ENCODE results near the gene PRKCSH. TPM values are rescaled to one million over a fixed set of nuclear protein-coding genes. Genes with fewer than 3 reads are reported as not detected.
"Not testable (repeated sequence)": the region's sequence is repeated elsewhere in the genome, so short reads cannot be mapped to it uniquely, and the experiment has no call there.

Gene PRKCSH
- total RNA-seq, 1 experiment from 2014 or later = 97.7 TPM

DNA sequence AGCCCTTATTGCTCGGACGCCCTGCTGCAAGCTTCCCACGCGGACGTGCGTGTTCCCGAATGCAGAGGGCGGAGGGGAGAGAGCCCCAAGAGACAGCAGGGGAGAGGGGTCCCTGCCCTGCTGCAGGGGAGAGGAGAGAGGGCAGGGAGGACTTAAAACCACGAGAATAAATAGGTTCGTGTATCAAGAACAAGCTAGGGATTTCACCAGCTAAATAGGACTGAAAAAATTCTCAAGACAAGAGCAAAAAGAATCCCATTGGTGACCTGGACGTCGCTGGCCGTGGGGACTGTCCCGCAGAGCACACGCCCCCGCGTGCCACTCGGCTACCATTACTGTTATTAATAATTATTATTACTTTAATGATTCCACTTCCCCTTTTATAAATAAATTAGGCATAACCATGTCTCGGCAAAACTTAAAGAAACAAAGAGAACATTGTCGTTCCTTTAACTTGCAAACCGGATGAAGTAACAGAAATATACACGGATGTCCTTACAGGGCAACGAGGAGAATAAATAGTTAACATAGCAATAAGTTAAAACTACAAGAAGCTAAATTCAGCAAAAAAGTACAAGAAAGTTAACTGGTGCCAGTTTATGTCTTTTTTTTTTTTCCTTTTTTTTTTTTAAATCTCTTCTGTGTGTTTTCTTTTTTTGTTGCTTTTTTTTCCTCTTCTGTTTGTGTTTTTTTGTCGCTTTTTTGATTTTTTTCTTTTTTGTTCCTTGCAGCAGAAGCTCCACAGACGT lies 16.6 kb downstream of the PRKCSH start:
- DNase-seq = no peak
- Histone ChIP-seq H3K4me3 (ENCODE audit: insufficient read depth, low read depth, low read length) (no peak overlapping the region), H3K27me3 (ENCODE audit: control insufficient read depth, insufficient read depth, low read length) (no peaks in the 10 kb centered on the region), H3K36me3 (replicated peaks; ENCODE audit: control insufficient read depth, insufficient read depth, low read length) (peaks cover 6% of the 10 kb centered on the region)

DNA sequence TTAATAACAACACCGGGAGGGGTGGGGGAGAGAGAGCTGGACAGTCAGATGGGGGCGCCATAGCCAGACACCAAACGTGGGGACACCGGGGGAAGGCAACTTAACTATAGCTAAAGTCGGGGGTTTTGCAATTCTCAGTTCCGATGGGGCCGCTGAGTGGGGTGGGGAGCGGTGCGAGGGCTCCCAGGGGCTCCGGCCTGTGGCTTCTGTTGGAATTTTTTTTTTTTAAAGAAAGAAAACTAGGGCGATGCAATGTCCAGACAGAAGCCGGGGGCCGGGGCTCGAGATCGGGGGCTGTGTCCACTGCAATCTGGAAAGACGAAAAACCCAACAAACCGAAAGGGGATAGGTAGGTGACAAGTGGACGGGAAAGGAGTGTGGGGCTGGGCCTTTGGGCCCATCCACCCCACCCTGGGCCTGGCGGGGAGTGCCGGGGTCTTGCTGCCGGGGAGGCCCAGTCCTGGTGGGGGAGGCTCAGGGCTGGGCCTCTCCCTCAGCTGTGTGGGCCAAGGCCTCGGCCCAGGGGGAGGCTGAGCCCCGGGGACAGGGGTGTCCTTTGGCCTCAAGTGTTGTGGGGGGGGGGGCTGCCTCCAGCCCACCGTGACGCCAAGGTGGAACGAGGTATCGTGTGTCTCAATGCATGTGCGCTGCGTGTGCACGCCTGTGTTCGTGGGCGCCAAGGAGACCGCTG lies 17.3 kb downstream of the PRKCSH start:
- no peak overlapping the region for H3K4me3 ChIP-seq (ENCODE audit: insufficient read depth, low read depth, low read length)
- H3K27me3 ChIP-seq (ENCODE audit: control insufficient read depth, insufficient read depth, low read length) = no peaks in the 10 kb centered on the region
- DNase-seq = peak; percentile 86
- peaks cover 6% of the 10 kb centered on the region for H3K36me3 ChIP-seq (replicated peaks; ENCODE audit: control insufficient read depth, insufficient read depth, low read length)

DNA sequence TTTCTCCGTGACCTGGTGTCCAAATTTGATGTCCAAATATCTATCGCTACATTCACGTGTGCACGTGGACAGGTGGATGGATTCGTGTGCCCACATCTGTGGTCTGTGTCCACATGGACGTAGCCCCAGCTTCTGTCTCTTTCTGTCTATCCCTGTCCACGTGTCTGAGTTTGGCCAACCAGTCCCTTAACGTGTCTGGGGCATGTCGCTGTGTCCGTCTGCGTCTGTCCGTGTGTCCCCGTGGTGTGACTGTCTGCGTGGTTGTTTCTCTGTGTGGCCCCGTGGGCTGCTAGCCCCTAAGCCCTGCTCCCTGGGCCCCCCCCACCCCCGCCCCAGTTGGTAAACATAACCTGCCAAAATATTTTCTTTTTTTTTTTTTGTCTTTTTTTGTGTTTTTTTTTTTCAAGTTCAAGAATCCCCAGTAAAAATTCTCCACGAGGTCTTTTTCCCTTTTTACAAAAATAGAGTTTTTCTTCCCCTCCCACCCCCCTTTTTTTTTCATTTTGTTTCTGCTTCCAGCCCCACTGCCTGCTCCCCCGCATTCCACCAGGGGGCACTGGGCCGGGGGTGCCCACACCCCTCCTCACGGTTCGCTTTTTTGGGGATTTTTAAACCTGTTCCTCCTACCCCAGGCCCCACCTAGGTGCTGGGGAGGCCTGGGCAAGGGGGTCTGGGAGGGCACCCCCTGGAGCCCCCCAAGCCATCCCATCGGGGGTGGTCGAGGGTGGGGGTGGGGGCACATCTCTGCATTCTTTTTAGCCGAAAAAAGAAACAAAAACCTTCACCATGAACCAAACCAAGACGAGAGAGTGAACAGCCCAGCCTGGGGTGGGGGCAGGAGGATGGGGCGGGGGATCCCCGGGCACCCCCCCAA lies 18.3 kb downstream of the PRKCSH start:
- Histone ChIP-seq H3K4me3 (ENCODE audit: insufficient read depth, low read depth, low read length) (no peak overlapping the region), H3K27me3 (ENCODE audit: control insufficient read depth, insufficient read depth, low read length) (no peaks in the 10 kb centered on the region), H3K36me3 (replicated peaks; ENCODE audit: control insufficient read depth, insufficient read depth, low read length) (no peaks in the 10 kb centered on the region; the same call in 1 of the 2 replicates)
- peak; percentile 96 for DNase-seq

DNA sequence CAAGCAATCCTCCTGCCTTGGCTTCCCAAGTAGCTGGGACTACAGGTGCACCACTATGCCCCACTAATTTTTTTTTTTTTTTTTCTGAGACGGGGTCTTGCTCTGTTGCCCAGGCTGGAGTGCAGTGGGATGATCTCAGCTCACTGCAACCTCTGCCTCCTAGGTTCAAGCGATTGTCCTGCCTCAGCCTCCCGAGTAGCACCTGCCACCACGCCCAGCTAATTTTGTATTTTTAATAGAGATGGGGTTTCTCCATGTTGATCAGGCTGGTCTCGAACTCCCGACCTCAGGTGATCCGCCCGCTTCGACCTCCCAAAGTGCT lies 19.8 kb downstream of the PRKCSH start:
- not testable (repeated sequence) for H3K4me3 ChIP-seq (ENCODE audit: insufficient read depth, low read depth, low read length); H3K27me3 ChIP-seq (ENCODE audit: control insufficient read depth, insufficient read depth, low read length); DNase-seq; H3K36me3 ChIP-seq (replicated peaks; ENCODE audit: control insufficient read depth, insufficient read depth, low read length)

DNA sequence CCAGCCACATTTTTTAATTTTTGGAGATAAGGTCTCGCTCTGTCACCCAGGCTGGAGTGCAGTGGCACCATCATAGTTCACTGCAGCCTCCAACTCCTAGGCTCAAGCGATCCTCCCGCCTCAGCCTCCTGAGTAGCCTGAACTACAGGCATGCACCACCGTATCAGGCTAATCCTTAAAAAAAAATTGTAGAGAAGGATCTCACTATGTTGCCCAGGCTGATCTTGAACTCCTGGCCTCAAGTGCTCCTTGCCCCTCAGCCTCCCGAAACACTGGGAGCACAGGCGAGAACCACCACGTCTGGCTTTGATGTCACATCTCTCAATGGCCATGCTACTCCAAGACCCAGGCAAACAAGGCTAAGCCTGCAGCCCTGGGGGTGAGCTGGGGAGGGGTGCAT lies 21.2 kb downstream of the PRKCSH start:
- no peaks in the 10 kb centered on the region for H3K27me3 ChIP-seq (ENCODE audit: control insufficient read depth, insufficient read depth, low read length)
- no peak for DNase-seq
- no peaks in the 10 kb centered on the region for H3K36me3 ChIP-seq (replicated peaks; ENCODE audit: control insufficient read depth, insufficient read depth, low read length)
- no peak overlapping the region for H3K4me3 ChIP-seq (ENCODE audit: insufficient read depth, low read depth, low read length)

DNA sequence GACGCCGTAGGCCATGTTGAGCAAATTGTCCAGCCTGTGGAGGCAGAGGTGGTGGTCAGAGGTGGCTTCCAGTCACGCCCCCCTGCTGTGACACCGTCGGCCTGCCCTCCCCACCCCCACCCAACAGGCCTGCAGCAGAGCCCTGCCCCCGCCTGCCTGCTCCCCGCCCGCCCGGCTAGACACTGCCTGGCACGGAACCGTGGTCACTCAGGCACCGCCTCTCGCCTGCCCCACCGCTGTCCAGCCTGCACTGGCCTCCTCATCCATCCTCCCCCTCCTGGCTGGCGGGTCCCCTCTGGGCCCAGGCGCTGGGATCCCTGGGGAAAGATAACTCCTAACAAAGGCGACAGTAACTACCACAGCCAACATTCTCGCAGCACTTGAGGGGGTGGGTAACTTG lies 21.7 kb downstream of the PRKCSH start:
- no peaks in the 10 kb centered on the region for H3K36me3 ChIP-seq (replicated peaks; ENCODE audit: control insufficient read depth, insufficient read depth, low read length)
- H3K4me3 ChIP-seq (ENCODE audit: insufficient read depth, low read depth, low read length) = no peak overlapping the region
- peak; percentile 78 for DNase-seq
- H3K27me3 ChIP-seq (ENCODE audit: control insufficient read depth, insufficient read depth, low read length) = no peaks in the 10 kb centered on the region

DNA sequence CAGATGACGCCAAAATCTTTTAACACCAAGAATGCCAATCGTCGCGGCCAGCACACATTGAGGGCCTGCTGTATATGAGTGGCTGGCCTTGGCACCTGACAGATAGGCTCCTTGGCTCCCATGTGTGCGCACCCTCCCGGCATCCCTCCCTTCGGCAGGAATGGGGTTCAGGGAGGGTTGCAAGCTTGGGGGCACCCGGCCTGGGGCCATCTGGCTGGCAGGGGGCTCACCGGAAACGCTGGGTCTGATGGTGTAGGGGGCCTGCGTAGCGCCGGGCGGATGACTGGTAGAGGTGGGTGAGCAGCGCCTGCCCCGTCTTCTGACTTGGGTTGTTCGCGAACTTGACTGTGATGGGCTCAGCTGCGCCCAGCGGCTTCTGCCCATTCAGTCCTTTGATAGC lies 22.4 kb downstream of the PRKCSH start:
- Histone ChIP-seq H3K27me3 (ENCODE audit: control insufficient read depth, insufficient read depth, low read length) (no peaks in the 10 kb centered on the region), H3K4me3 (ENCODE audit: insufficient read depth, low read depth, low read length) (no peak overlapping the region), H3K36me3 (replicated peaks; ENCODE audit: control insufficient read depth, insufficient read depth, low read length) (no peaks in the 10 kb centered on the region)
- DNase-seq = peak; percentile 56

DNA sequence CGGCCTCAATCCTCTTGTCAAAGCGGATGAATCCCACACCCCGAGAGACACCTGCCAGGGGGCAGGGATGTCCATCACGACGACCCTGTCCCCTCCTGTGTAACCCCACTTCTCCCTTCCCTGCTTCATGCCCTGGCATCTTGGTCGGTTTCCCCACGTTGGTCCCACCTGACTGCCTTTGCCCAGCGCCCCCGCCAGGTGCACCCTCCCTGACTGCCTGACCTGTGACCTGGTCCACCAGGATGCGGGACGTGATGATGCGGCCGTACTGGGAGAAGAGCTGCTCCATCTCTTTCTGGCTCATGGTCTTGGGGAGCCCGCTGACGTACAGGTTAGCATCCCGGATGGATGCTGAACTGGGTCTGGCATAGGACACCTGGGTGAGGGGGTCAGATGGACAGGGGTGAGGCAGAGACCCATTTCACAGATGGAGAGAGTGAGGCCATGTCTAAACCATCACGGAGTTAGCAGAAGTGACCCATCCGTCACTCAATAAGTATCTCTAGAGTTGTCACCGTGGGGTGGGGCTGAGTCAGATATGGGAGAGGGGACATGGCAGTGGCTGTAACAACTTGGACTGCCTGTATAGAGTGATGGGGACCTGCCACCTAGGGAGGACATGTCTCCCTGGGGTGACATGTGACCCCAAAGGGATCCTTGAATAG lies 22.9 kb downstream of the PRKCSH start:
- H3K4me3 ChIP-seq (ENCODE audit: insufficient read depth, low read depth, low read length) = no peak overlapping the region
- no peaks in the 10 kb centered on the region for H3K36me3 ChIP-seq (replicated peaks; ENCODE audit: control insufficient read depth, insufficient read depth, low read length)
- H3K27me3 ChIP-seq (ENCODE audit: control insufficient read depth, insufficient read depth, low read length) = no peaks in the 10 kb centered on the region
- peak; percentile 31 for DNase-seq

DNA sequence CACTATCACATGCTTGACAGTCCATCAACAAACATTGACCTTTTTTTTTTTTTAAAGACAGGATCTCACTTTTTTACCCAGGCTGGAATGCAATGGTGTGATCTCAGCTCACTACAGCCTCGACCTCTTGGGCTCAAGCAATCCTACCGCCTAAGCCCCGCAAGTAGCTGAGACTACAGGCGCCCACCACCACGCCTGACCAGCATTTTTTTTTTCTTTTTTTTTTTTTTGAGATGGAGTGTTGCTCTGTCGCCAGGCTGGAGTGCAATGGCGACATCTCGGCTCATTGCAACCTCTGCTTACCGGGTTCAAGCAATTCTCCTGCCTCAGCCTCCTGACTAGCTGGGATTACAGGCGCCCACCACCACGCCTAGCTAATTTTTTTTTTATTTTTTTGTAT lies 23.5 kb downstream of the PRKCSH start:
- not testable (repeated sequence) for H3K4me3 ChIP-seq (ENCODE audit: insufficient read depth, low read depth, low read length); H3K36me3 ChIP-seq (replicated peaks; ENCODE audit: control insufficient read depth, insufficient read depth, low read length); DNase-seq; H3K27me3 ChIP-seq (ENCODE audit: control insufficient read depth, insufficient read depth, low read length)

DNA sequence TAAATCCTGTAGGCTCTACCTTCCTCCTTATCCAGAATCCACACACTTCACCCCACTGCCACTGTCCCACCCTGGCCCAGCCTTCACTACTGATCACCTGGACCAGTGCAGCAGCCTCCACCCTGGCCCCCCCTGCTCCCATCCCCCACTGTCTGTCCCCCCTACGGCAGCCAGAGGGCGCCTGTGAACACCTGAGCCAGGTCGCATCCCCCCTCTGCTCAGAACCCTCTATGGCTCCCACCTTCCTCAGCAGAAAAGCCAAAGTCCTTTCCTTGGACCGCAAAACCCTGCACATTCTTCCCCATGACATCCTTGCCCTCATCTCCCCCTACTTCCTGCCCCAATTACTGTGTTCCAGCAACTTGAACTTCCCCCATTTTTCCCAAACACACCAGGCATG lies 24.8 kb downstream of the PRKCSH start:
- Histone ChIP-seq H3K4me3 (ENCODE audit: insufficient read depth, low read depth, low read length) (no peak overlapping the region), H3K27me3 (ENCODE audit: control insufficient read depth, insufficient read depth, low read length) (no peaks in the 10 kb centered on the region), H3K36me3 (replicated peaks; ENCODE audit: control insufficient read depth, insufficient read depth, low read length) (no peaks in the 10 kb centered on the region)
- DNase-seq = peak; percentile 81

DNA sequence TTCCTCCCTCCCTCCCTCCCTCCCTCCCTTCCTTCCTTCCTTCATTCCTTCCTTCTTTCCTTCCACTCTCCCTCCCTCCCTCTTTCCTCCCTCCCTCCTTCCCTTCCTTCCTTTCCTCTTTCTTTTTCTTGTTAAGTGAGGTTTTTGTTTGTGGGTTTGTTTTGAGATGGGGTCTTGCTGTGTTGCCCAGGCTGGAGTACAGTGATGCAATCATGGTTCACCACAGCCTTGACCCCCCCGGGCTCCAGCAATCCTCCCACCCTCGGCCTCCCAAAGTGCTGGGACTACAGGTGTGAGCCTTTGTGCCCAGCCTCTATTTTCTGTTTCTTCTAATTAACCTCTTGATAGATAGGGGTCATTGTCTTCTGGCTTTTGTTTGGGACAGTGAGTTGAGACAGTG lies 26.0 kb downstream of the PRKCSH start:
- no peak overlapping the region for H3K4me3 ChIP-seq (ENCODE audit: insufficient read depth, low read depth, low read length)
- DNase-seq = no peak
- H3K36me3 ChIP-seq (replicated peaks; ENCODE audit: control insufficient read depth, insufficient read depth, low read length) = no peaks in the 10 kb centered on the region
- H3K27me3 ChIP-seq (ENCODE audit: control insufficient read depth, insufficient read depth, low read length) = no peaks in the 10 kb centered on the region

DNA sequence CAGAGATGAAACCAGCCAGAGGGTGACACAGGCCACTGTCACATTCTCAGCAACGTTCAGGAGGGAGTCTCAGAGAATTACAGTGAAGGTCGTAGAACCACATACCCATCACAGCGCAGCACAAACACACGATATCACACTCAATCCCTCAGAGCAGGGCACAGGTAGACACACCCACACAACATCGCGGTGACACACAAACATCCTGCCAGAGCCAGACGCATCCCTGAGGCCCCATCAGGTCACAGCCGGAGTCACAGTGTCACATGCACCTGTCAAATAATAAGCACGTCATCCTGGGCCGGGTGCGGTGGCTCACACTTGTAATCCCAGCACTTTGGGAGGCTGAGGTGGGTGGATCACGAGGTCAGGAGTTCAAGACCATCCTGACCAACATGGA lies 28.0 kb downstream of the PRKCSH start:
- Histone ChIP-seq H3K4me3 (ENCODE audit: insufficient read depth, low read depth, low read length) (no peak overlapping the region), H3K27me3 (ENCODE audit: control insufficient read depth, insufficient read depth, low read length) (no peaks in the 10 kb centered on the region), H3K36me3 (replicated peaks; ENCODE audit: control insufficient read depth, insufficient read depth, low read length) (no peaks in the 10 kb centered on the region)
- DNase-seq = peak; percentile 28

DNA sequence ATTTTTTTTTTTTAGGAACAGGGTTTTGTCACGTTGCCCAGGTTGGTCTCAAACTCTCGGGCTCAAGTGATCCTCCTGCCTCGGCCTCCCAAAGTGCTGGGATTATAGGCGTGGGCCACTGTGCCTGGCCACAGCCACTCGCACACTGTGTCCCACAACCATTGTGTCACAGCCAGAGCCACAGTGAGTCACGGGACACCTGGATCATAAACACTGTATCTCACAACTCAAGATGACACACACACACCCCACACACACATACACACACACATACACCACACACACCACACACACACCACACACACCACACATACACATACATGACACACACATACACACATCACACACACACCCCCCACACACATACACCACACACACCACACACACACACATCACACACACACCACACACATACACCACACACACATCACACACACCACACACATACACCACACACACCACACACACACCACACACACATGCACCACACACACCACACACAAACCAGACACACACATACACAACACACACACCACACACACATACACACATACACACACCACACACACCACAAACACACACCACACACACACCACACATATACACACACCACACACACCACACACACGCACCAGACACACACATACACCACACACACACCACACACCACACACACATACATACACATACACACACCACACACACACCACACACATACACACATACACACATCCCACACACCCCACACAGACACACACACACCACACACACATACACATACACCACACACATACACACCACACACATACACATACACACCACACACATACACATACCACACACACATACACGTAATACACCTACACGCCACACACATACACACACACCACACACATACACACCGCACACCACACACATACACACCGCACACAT lies 29.2 kb downstream of the PRKCSH start:
- DNase-seq = no peak
- Histone ChIP-seq H3K4me3 (ENCODE audit: insufficient read depth, low read depth, low read length) (no peak overlapping the region), H3K36me3 (replicated peaks; ENCODE audit: control insufficient read depth, insufficient read depth, low read length) (no peaks in the 10 kb centered on the region), H3K27me3 (ENCODE audit: control insufficient read depth, insufficient read depth, low read length) (no peaks in the 10 kb centered on the region)

DNA sequence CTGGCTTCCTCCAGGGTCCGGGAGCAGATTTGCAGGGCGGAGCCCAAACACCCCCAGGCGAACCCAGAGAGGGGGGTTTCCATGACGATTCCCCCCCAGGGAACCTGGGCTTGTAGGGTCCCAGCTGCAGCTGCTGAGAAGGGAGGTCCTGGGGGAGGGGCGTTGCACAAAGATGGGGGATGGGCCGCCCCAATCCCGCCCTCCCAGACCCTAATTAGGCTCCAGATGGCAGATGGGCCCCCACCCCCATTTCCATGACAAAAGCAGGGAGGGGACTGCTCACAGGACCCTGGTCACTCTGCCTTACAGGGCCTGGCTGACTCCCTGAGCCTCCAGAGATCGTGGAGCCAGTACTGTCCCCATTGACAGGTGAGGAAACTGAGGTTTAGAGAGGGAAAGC lies 30.2 kb downstream of the PRKCSH start:
- Histone ChIP-seq H3K36me3 (replicated peaks; ENCODE audit: control insufficient read depth, insufficient read depth, low read length) (no peaks in the 10 kb centered on the region), H3K27me3 (ENCODE audit: control insufficient read depth, insufficient read depth, low read length) (no peaks in the 10 kb centered on the region), H3K4me3 (ENCODE audit: insufficient read depth, low read depth, low read length) (no peak overlapping the region)
- DNase-seq = peak; percentile 82

All from H7 (cell line).